Stomach smooth muscle (tissue), 2 donors: ENCODE measurements around the gene RABEP2.
A peak's percentile ranks its signal among the peaks of the same experiment; 100 is the strongest.
"Not testable (repeated sequence)": the region's sequence is repeated elsewhere in the genome, so short reads cannot be mapped to it uniquely, and the experiment has no call there.

Experiments used
- H3K27ac ChIP-seq: one replicate; pipeline ENCODE4 v1.7.0; 2013; ENCODE audit warnings: mild to moderate bottlenecking, low read length, inconsistent platforms
- H3K27me3 ChIP-seq, 2 donors: one replicate each; pipeline ENCODE4 v1.7.0; 2013; ENCODE audit warnings: low read length in 2 of 2; ENCODE audit not compliant: insufficient read depth in 2 of 2, control insufficient read depth in 1 of 2
- H3K36me3 ChIP-seq, 2 donors: one replicate each; pipeline ENCODE4 v1.7.0; 2013; ENCODE audit warnings: low read length in 2 of 2; ENCODE audit not compliant: control insufficient read depth in 2 of 2, insufficient read depth in 2 of 2
- H3K4me1 ChIP-seq: one replicate; pipeline ENCODE4 v1.7.0; 2013; ENCODE audit warnings: low read length; ENCODE audit not compliant: control insufficient read depth, insufficient read depth
- H3K4me3 ChIP-seq, 2 donors: one replicate each; pipeline ENCODE4 v1.7.0; 2013; ENCODE audit warnings: low read length in 2 of 2
- H3K9ac ChIP-seq, 2 donors: one replicate each; pipeline ENCODE4 v1.7.0; 2013; ENCODE audit warnings: low read length in 2 of 2, mild to moderate bottlenecking in 1 of 2
- H3K9me3 ChIP-seq, 2 donors: one replicate each; pipeline ENCODE4 v1.7.0; 2013; ENCODE audit warnings: low read length in 2 of 2; ENCODE audit not compliant: control insufficient read depth in 2 of 2
- donor health status: healthy.
- donor health status: Pancreatic carcinoma.

The RABEP2 gene

GRCh38 chr16:28924762-28925385 is at the start of gene RABEP2:
Gene RABEP2, minus strand, starts transcription at chr16:28925238. Its CDS starts 75 bp downstream, at chr16:28925163.
- Histone ChIP-seq H3K9me3 (no peaks in the 10 kb centered on the region), H3K9ac (peak within 1 kb of the TSS; percentile 82 to 96), H3K4me1 (peaks cover 7% of the 10 kb centered on the region), H3K27me3 (no peaks in the 10 kb centered on the region), H3K36me3 (no peaks in the 10 kb centered on the region), H3K27ac (peak within 1 kb of the TSS; percentile 94), H3K4me3 (peak within 1 kb of the TSS; percentile 59 to 87)

GRCh38 chr16:28974437-28975157 is 49.6 kb upstream of the RABEP2 start, which contains the start of gene SPNS1:
Gene SPNS1, plus strand, starts transcription at chr16:28974778. Its CDS starts 374 bp downstream, at chr16:28975152.
- H3K9ac ChIP-seq = peak within 1 kb of the TSS; percentile 90 to 92
- peaks cover 10 to 21% of the 10 kb centered on the region in 2 donors for H3K36me3 ChIP-seq
- no peaks in the 10 kb centered on the region for H3K27me3 ChIP-seq
- H3K9me3 ChIP-seq = no peaks in the 10 kb centered on the region
- peaks cover 17% of the 10 kb centered on the region for H3K4me1 ChIP-seq
- H3K27ac ChIP-seq = peak within 1 kb of the TSS; percentile 77
- peak within 1 kb of the TSS; percentile 87 to 99 for H3K4me3 ChIP-seq

GRCh38 chr16:28974007-28974436 is 49.0 kb upstream of the RABEP2 start:
- H3K9ac ChIP-seq = peak overlapping the region; percentile 90 to 92
- H3K4me1 ChIP-seq = peaks cover 17% of the 10 kb centered on the region
- peaks cover 7 to 17% of the 10 kb centered on the region in 2 donors for H3K36me3 ChIP-seq
- H3K27ac ChIP-seq = peak overlapping the region; percentile 77
- H3K4me3 ChIP-seq = peak overlapping the region; percentile 87 to 99
- no peaks in the 10 kb centered on the region for H3K27me3 ChIP-seq
- H3K9me3 ChIP-seq = no peaks in the 10 kb centered on the region

GRCh38 chr16:28969696-28970095 is 44.7 kb upstream of the RABEP2 start:
- H3K27me3 ChIP-seq, H3K27ac ChIP-seq, H3K36me3 ChIP-seq, H3K9ac ChIP-seq, H3K4me1 ChIP-seq, H3K9me3 ChIP-seq, H3K4me3 ChIP-seq: not testable (repeated sequence)

- Histone ChIP-seq H3K27ac (no peak overlapping the region), H3K4me1 (no peaks in the 10 kb centered on the region), H3K36me3 (peaks cover 15 to 23% of the 10 kb centered on the region in 2 donors), H3K9ac (no peak overlapping the region), H3K27me3 (no peaks in the 10 kb centered on the region), H3K9me3 (no peaks in the 10 kb centered on the region), H3K4me3 (no peak overlapping the region)
Measured at GRCh38 chr16:28967156-28967555, 42.1 kb upstream of the RABEP2 start.

- Histone ChIP-seq H3K9me3 (no peaks in the 10 kb centered on the region), H3K4me3 (no peak overlapping the region), H3K4me1 (no peaks in the 10 kb centered on the region), H3K27me3 (no peaks in the 10 kb centered on the region), H3K9ac (no peak overlapping the region), H3K27ac (no peak overlapping the region), H3K36me3 (peaks cover 22 to 35% of the 10 kb centered on the region in 2 donors)
Measured at GRCh38 chr16:28964496-28964895, 39.5 kb upstream of the RABEP2 start.

- Histone ChIP-seq H3K4me1 (no peaks in the 10 kb centered on the region), H3K36me3 (peaks cover 24 to 39% of the 10 kb centered on the region in 2 donors), H3K27me3 (no peaks in the 10 kb centered on the region), H3K9me3 (no peaks in the 10 kb centered on the region), H3K9ac (no peak overlapping the region), H3K27ac (no peak overlapping the region), H3K4me3 (no peak overlapping the region)
Measured at GRCh38 chr16:28964072-28964471, 39.0 kb upstream of the RABEP2 start.

- Histone ChIP-seq H3K27me3 (no peaks in the 10 kb centered on the region), H3K27ac (no peak overlapping the region), H3K36me3 (peaks cover 44 to 52% of the 10 kb centered on the region in 2 donors), H3K9me3 (no peaks in the 10 kb centered on the region), H3K9ac (no peak overlapping the region), H3K4me1 (no peaks in the 10 kb centered on the region), H3K4me3 (no peak overlapping the region)
Measured at GRCh38 chr16:28958836-28959235, 33.8 kb upstream of the RABEP2 start.

GRCh38 chr16:28958216-28958615 is 33.2 kb upstream of the RABEP2 start:
- Histone ChIP-seq H3K4me3 (no peak overlapping the region), H3K27me3 (no peaks in the 10 kb centered on the region), H3K9me3 (no peaks in the 10 kb centered on the region), H3K9ac (no peak overlapping the region), H3K36me3 (peaks cover 43 to 48% of the 10 kb centered on the region in 2 donors), H3K27ac (no peak overlapping the region), H3K4me1 (no peaks in the 10 kb centered on the region)

GRCh38 chr16:28951410-28951943 is 26.4 kb upstream of the RABEP2 start:
- Histone ChIP-seq H3K4me3 (peak overlapping the region; percentile 63 to 80), H3K27me3 (no peaks in the 10 kb centered on the region), H3K27ac (peak overlapping the region; percentile 55), H3K4me1 (peaks cover 10% of the 10 kb centered on the region), H3K36me3 (peaks cover 17 to 24% of the 10 kb centered on the region in 2 donors), H3K9me3 (no peaks in the 10 kb centered on the region), H3K9ac (peak overlapping the region; percentile 69 to 74)
